Gastroesophageal sphincter (tissue), 3 donors: Measurements from ENCODE around the gene KLF13.

Experiments used
- CTCF ChIP-seq, 4 experiments: fragments of 200-600 bp in 2 of 4; fragments of 450-650 bp in 2 of 4; sonication (generic) in 1 of 4; IDR thresholded peaks; one replicate each; pipeline ENCODE4 v1.5.1; 2017 to 2019; ENCODE audit warnings: antibody characterized with exemption in 4 of 4, mild to moderate bottlenecking in 2 of 4, moderate library complexity in 2 of 4
- EP300 ChIP-seq: sonication (generic); formaldehyde crosslinking; IDR thresholded peaks from one replicate; pipeline ENCODE4 v1.6.1; 2017; ENCODE audit warnings: antibody characterized with exemption, mild to moderate bottlenecking
- POLR2A ChIP-seq, 2 donors: fragments of 450-650 bp; IDR thresholded peaks; one replicate each; pipeline ENCODE4 v1.6.1; 2017; ENCODE audit warnings: antibody characterized with exemption in 2 of 2, mild to moderate bottlenecking in 2 of 2, moderate library complexity in 1 of 2
- POLR2AphosphoS5 ChIP-seq: sonication (generic); formaldehyde crosslinking; IDR thresholded peaks from one replicate; pipeline ENCODE4 v1.6.1; 2017; ENCODE audit warnings: antibody characterized with exemption

- no peak for TF ChIP-seq CTCF (IDR thresholded peaks at IDR 0.05)
- TF ChIP-seq POLR2A (IDR thresholded peaks at IDR 0.05) = no peak
- TF ChIP-seq POLR2AphosphoS5 = no peak
- no peak for TF ChIP-seq EP300
These were observed 86.2 kb downstream of the KLF13 start for GRCh38 chr15:31412824-31413223.
